ENCODE measurements around the gene MDK.
"Not testable (repeated sequence)": the region's sequence is repeated elsewhere in the genome, so short reads cannot be mapped to it uniquely, and the experiment has no call there.

MDK gene

DNA sequence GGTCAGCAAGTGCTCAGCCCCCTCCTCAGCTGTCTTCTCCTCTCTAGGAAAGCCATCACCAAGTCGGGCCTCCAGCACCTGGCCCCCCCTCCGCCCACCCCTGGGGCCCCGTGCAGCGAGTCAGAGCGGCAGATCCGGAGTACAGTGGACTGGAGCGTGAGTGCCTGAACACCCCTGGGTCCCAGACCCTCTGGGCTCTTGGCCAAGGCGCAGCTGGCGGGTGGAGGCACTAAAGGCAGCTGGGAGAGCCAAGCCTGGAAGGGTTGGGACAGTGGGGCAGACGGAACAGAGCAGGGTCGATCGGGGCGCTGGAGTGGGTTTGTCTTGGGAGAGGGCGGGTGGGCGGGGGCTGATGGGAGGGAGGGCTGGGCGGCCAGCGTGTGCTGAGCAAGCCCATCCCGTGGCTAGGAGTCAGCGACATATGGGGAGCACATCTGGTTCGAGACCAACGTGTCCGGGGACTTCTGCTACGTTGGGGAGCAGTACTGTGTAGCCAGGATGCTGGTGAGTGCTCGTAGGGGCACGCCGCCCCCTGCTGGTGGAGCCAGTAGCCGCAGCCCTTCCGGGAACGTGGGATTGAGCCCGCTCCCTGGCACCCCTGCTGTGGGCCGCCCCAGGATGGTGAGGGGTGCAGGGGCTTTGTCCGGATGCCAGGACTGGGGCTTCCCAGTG is 14.1 kb upstream of the MDK start:
- DNase-seq (ENCODE audit: low read depth in 2 of 2), result no peak

DNA sequence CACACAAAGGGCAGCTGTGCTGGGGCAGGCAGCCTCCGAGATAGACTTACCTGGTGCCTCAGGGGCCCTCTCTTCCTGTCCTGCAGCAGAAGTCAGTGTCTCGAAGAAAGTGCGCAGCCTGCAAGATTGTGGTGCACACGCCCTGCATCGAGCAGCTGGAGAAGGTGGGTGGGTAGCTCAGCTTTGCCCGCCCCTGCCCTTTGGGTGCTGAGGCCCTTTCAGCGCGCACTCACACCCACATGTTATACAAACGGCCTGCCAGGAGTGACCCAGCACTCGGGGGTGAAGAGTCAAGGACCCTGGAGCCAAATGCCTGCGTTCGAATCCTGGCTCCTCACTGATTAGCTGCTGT is 13.6 kb upstream of the MDK start:
- DNase-seq (ENCODE audit: low read depth in 2 of 2), result no peak

DNA sequence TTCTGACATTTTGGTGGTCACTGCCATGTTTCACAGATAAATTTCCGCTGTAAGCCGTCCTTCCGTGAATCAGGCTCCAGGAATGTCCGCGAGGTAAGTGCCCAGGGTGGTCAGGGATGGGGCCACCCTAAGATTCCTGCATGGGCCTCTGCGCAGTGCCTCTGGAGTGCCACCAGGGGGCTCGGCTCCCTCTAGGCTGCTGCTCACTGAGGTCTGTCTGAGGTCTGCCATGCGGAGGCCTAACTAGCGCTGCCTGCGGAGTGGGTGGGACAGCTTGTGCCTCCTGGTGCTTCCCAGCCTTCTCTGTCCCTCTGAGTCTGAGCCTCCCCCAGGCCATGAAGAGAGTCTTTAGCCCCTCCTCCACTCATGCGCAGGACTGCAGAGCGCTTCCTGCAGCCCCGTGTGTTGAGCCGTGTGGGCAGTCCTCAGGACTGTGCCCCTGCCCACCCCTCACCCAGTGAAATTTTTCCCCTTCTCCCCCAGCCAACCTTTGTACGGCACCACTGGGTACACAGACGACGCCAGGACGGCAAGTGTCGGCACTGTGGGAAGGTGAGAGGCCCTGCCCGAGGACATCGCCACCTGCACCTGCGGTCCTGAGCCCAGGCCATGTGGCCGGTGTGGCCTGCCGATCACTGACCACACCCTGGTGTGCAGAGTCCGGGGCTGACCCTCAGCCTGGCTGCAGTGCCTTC is 11.9 kb upstream of the MDK start:
- no peak for DNase-seq (ENCODE audit: low read depth in 2 of 2)

DNA sequence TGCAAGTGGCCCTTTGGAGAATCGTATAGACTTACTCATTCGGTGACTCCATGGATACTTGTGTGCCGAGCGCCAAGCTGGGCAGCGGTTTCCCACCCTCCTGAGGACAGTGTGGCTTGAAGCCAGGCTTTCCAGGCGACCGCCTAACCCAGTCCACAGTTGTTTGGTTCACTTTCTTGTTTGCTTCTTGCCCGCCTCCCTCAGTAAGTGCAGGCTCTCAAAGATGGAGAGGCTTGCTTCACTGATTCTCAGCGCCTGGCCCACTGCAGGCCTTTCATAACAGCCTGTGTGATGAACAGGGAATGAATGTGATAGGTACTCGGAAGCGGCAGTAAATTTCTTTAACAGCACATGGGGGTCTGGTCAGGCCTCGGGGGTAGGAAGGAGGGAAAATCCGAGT is 11.2 kb upstream of the MDK start:
- no peak for DNase-seq (ENCODE audit: low read depth in 2 of 2)

DNA sequence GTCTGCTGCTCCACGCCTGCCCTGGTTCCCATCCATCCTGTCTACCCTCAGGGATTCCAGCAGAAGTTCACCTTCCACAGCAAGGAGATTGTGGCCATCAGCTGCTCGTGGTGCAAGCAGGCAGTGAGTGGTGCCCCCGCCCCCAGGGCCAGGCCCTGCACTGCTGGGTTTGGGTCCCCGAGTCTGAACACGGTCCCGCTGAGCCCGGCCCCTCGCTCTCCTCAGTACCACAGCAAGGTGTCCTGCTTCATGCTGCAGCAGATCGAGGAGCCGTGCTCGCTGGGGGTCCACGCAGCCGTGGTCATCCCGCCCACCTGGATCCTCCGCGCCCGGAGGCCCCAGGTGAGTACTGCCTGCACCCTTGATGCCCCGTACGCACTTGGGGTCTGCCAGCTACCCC is 10.2 kb upstream of the MDK start:
- not testable (repeated sequence) for DNase-seq (ENCODE audit: low read depth in 2 of 2)

DNA sequence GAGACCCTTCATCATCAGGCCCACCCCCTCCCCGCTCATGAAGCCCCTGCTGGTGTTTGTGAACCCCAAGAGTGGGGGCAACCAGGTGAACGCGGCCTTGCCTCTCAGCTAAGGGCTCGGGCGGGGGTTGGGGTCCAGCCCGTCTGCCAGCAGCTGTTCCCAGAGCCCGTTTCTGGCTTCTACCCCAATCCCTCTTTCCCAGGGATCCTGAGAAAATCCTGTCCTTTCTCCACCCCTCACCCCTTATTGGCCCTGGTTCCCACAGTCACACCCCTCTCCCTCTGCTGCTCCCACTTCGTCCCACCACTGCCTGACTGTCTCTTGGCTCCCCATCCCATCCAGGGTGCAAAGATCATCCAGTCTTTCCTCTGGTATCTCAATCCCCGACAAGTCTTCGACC is 9.4 kb upstream of the MDK start:
- DNase-seq (ENCODE audit: low read depth in 2 of 2), result no peak

DNA sequence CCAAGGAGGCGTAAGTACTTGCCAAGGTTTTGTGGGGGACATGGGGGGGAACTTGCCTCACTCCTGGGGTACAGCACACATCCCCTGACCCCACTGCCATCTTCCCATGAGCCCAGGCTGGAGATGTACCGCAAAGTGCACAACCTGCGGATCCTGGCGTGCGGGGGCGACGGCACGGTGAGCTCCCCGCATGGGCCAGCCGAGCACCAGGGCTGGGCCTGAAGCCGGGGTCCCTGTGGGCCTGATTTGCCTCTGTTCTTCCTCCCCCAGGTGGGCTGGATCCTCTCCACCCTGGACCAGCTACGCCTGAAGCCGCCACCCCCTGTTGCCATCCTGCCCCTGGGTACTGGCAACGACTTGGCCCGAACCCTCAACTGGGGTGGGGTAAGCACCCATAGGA is 9.0 kb upstream of the MDK start:
- not testable (repeated sequence) for DNase-seq (ENCODE audit: low read depth in 2 of 2)

DNA sequence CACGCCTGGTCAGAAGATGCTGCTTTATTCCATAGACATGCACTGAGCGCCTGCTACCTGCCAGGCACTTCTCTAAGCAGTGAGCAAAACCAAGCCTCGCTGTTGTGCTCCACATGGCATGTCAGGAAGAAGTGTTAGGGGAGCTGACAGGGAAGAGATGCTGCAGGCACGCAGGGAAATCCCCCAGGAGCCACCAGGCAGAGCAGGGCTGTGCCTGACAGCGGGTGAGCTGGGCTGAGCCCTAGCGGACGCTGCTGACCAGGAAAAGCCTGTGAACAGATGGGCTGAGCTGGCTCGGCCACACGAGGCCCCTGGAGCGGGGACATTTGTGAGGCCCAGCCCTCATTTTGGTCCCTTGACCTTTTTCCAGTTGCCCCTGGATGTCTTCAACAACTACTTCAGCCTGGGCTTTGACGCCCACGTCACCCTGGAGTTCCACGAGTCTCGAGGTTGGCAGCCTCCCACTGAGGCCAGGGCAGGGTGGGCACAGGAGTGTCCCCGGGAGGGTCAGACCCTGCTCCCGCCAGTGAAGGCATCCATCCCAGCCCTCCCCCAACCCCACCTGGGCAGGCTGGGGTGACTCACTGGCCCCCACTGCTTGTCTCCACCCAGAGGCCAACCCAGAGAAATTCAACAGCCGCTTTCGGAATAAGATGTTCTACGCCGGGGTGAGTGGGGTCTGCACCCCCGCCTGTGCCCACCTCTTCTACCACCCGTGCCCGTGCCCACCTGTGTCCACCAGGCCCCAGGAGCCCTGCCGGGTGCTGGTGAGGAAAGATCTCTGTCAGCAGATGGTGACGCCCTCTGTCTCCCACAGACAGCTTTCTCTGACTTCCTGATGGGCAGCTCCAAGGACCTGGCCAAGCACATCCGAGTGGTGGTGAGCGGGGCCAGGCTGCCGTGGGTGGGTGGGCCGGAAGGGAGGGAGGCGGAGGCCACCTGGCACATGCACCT is 7.4 kb upstream of the MDK start:
- DNase-seq (ENCODE audit: low read depth in 2 of 2), result no peak

DNA sequence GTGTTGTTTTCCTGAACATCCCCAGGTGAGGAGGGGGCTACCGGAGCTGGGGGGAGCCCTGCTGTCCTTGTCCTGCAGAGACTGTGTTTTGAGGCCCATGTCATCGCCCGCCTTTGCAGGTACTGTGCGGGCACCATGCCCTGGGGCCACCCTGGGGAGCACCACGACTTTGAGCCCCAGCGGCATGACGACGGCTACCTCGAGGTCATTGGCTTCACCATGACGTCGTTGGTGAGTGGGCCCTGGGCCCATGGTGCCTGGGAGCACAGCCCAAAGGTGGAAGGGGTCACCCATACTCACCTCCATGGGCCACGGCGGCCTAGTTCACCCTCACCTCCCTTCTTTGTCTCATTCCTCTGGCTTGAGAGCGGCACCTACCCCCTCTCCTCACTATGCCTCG is 6.7 kb upstream of the MDK start:
- no peak for DNase-seq (ENCODE audit: low read depth in 2 of 2)

DNA sequence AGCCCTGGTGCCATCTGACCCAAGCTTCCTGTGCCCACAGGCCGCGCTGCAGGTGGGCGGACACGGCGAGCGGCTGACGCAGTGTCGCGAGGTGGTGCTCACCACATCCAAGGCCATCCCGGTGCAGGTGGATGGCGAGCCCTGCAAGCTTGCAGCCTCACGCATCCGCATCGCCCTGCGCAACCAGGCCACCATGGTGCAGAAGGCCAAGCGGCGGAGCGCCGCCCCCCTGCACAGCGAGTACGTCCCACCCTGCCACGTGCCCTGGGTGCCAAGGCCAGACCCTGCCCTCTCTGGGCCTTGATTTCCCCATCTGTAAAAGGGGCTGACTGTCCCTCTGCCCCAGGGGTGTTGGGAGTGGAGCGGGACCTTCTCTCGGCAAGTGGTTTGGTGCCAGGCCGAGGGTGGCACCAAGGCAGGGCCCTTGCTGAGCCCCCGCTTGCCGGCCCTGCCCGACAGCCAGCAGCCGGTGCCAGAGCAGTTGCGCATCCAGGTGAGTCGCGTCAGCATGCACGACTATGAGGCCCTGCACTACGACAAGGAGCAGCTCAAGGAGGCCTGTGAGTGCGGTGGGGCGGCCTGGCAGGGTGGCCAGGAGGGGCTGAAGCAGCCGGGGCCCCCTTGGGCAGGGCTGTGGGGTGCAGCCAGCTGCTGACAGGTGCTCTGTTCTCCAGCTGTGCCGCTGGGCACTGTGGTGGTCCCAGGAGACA is 5.9 kb upstream of the MDK start:
- DNase-seq (ENCODE audit: low read depth in 2 of 2), result no peak

DNA sequence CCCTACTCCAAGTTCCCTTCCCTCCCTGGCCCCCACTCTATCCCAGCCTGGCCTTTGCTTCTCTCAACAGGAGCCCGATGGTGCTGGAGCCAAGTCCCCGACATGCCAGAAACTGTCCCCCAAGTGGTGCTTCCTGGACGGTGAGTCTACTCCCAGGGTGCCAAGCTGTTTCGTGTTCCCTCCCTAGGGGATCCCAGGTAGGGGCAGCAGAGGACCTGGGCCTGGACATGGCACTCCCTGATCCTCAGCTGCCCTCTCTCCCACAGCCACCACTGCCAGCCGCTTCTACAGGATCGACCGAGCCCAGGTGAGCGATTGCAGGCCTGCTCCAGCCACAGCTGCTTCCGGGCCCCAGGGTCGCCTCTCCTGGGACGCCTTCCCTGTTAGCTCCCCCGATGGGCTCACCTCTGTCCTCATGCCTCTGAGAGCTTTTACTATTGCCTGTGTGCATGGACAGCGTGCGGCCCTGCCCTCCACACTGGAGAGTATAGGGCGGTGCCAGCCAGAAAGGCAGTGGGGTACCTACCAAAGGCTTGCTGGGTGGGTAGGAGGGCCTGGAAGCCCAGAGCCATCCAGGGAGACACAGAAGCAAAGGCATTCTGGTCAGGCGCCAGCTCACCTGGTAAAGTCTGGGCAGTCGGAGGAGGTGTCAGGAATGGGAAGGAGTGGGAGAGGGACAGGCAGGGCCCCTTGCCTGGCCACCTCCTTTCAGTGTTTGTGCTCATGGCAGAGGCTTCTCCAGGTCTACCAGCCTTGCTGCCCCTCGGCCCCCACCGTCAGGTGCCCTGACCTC is 5.0 kb upstream of the MDK start:
- DNase-seq (ENCODE audit: low read depth in 2 of 2), result no peak

DNA sequence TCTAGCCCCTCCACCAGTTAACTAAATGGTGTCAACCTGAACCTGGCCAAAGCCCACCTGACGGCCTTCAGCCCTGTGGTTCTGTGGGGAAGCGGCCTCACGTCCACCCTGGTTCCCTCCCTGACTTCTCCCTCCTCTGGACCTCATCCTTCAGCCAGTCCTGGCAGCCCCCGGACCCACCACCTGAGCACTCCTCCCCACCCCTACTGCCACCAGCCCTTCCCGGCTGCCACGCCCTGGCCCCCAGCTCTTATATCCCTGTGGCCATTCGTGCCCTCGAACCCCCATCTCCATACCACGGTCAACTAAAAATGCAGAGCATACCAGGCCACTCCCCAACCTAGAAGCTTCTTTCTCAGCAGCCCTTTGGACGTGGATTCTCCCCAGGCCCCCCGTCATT is 4.2 kb upstream of the MDK start:
- no peak for DNase-seq (ENCODE audit: low read depth in 2 of 2)

DNA sequence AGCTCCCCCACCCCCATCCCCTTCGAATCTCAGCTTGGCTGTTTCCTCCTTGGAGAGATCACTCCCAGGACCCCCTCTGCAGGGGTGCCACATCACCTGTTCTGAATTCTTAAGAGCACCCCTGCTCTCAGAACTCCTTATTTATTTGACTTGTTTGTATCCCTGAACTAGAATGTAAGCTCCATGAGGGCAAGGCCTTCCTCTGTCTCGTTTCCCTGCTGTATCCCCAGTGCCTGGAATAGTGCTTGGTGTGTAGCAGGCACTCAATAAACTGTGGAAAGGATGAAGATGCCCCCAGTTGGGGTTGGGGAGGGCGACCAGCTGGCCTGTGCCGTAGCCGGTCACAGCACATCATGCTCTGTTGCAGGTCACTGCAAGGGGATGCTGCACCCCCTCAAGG is 3.6 kb upstream of the MDK start:
- no peak for DNase-seq (ENCODE audit: low read depth in 2 of 2)

DNA sequence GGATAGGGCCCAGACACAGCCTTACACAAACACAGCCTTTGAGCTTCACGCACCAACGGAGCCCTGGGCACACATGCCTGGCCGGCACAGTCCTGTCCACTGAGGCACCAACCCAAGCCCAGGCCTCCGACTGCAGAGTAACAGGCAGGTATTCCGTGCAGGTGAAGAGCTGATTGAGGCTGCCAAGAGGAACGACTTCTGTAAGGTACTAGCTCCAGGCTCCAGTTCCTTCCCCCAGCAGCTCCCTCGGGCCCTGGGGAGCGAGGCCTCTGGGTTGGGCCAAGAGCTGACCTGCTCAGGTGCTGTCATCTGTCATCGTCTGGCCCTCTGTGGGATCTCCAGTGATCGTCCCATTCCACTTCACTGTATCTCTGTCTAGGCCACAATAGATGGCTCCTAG is 3.2 kb upstream of the MDK start:
- no peak for DNase-seq (ENCODE audit: low read depth in 2 of 2)

DNA sequence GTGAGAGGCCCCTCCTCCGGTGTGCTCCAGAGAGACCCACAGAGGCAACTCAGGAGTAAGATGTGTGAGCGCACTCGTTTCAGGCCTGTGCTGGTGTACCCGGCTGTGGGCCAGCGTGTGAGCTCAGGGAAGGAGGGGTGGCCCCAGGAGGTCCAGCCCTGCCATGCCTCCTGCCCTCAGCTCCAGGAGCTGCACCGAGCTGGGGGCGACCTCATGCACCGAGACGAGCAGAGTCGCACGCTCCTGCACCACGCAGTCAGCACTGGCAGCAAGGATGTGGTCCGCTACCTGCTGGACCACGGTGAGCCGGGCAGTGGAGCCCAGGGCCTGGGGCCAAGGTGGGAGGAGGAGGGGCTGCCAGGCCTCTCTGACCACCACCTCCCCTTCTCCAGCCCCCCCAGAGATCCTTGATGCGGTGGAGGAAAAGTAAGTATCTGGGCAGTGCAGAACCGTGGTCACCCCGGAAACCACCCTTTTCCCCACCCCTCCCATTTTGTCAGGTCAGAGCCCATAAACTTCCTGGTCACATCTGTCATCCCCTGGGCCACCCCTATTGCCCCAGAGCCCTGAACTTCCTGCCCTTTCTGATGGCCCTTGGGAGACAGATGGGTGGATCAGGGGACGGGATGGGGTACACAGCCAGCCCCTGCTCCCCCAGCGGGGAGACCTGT is 2.5 kb upstream of the MDK start:
- no peak for DNase-seq (ENCODE audit: low read depth in 2 of 2)

DNA sequence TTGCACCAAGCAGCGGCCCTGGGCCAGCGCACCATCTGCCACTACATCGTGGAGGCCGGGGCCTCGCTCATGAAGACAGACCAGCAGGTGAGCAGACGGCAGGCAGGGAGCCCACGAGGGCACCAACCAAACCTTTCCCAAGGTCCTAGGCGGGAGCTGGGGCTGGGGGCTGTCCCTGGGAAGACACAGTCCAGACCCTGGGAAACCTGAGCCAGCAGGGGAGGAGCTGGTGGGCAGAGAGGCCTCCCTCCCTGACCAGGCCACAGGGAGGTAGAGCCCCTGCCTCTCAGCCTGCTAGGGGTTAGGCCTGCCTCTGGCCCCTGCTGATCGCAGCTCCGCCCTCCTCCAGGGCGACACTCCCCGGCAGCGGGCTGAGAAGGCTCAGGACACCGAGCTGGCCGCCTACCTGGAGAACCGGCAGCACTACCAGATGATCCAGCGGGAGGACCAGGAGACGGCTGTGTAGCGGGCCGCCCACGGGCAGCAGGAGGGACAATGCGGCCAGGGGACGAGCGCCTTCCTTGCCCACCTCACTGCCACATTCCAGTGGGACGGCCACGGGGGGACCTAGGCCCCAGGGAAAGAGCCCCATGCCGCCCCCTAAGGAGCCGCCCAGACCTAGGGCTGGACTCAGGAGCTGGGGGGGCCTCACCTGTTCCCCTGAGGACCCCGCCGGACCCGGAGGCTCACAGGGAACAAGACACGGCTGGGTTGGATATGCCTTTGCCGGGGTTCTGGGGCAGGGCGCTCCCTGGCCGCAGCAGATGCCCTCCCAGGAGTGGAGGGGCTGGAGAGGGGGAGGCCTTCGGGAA is 1.8 kb upstream of the MDK start:
- DNase-seq (ENCODE audit: low read depth in 2 of 2), result not testable (repeated sequence)

DNA sequence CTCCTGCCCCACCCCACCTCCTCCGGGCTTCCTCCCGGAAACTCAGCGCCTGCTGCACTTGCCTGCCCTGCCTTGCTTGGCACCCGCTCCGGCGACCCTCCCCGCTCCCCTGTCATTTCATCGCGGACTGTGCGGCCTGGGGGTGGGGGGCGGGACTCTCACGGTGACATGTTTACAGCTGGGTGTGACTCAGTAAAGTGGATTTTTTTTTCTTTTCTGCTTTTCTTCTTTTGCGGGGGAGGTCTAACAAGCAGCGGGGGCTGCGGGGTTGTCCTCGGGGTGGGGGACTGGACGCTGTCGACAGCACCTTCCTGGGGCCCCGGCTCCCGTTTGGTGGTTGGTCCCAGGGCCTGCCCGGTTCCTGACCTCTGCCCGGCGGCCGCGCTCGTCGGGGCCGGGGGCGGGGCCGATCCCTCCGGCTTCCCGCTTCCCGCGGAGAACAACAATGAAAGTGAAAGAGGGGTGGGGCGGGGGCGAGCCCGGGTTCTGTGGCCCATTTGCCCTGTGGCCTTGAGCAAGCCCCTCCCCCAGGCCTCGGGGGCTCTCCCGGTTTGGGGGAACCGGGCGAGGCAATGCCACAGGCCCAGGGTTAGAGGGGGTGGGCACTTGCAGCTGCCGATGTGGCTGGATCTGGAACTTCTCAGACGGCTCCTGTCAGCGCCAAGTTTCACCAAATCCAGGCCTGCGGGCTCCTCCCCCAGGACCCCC is 975 bp upstream of the MDK start:
- no peak for DNase-seq (ENCODE audit: low read depth in 2 of 2)

DNA sequence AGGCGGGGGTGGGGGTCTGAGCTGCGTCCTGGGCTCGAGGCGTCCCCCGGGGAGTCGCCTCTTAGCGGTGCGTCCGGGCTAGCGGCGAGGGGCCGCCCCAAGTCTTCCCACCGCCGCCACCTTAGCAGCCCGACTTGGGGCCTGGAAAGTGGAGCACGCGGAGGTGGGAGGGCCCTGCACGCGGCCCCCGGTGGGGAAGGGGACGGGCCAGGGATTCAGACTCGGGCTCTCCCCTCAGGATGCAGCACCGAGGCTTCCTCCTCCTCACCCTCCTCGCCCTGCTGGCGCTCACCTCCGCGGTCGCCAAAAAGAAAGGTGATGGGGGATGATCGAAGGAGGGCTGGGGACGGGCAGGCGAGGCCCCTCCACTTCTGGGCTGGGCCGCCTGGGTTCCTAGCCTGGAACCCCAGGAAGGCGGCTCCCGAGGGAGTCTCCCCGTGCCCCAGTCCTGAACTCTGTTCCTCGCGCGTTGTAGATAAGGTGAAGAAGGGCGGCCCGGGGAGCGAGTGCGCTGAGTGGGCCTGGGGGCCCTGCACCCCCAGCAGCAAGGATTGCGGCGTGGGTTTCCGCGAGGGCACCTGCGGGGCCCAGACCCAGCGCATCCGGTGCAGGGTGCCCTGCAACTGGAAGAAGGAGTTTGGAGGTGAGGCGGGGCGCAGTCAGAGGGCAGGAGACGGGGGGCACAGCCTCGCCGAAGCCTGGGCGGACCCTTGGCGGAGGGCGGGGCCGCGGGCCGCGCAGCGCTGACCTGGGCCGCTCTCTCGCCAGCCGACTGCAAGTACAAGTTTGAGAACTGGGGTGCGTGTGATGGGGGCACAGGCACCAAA is 563 bp downstream of the MDK start:
- DNase-seq (ENCODE audit: low read depth in 2 of 2), result no peak
